ENCODE data around the gene CNN2.

GRCh38 chr19:1028062-1028926 lies 1.9 kb downstream of the CNN2 start:
- no peak for TF ChIP-seq FOXM1 (IDR thresholded peaks at IDR 0.05; ENCODE audit: borderline replicate concordance)
- TF ChIP-seq FOXK2 (IDR thresholded peaks at IDR 0.05): no peak
- no peak for TF ChIP-seq SP1 (IDR thresholded peaks at IDR 0.05)
- no peak for TF ChIP-seq BHLHE40 (IDR thresholded peaks at IDR 0.05; ENCODE audit: borderline replicate concordance)
- no peak for TF ChIP-seq ZNF384 (IDR thresholded peaks at IDR 0.05)
- TF ChIP-seq SUZ12 (IDR thresholded peaks at IDR 0.05): no peak
- TF ChIP-seq L3MBTL2 (conservative IDR thresholded peaks at IDR 0.05): no peak
- no peak for TF ChIP-seq CTBP1 (IDR thresholded peaks at IDR 0.05; ENCODE audit: borderline replicate concordance)
- TF ChIP-seq FOXA1 (IDR thresholded peaks at IDR 0.05): no peak
- TF ChIP-seq HDGF (IDR thresholded peaks at IDR 0.05; ENCODE audit: borderline replicate concordance): no peak
- TF ChIP-seq ARNT (IDR thresholded peaks at IDR 0.05): no peak
- TF ChIP-seq LEF1 (IDR thresholded peaks at IDR 0.05; ENCODE audit: borderline replicate concordance): no peak
- no peak for TF ChIP-seq NFRKB (IDR thresholded peaks at IDR 0.05)
